Measurements from ENCODE around the gene GRM5. TPM values are rescaled to one million over a fixed set of nuclear protein-coding genes. Genes with fewer than 3 reads are reported as not detected.
A peak's percentile ranks its signal among the peaks of the same experiment; 100 is the strongest.
"Not testable (repeated sequence)": the region's sequence is repeated elsewhere in the genome, so short reads cannot be mapped to it uniquely, and the experiment has no call there.

GRM5 gene
- total and polyA plus RNA-seq, 2 experiments from 2014 or later, result not detected

DNA sequence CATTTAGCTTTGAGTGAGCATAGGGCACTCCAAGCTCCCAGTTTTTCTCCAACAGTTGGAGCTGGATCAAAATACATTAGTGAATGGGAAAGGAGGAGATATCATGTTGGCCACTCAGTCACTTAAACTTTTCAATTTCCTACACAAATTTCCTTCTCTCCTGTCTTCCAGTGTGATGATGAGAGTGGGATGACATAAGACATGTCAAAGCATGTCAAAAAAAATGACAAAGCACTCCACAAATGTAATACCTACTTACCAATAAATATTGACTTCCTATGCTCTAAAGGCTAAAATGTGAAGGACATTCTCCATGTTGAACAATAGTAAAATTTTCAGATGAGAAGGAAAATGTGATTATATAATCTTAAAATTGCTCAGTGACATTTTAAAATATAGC lies 1.5 kb upstream of the GRM5 start:
- Histone ChIP-seq H4K20me1 (ENCODE audit: insufficient read depth) (no peaks in the 10 kb centered on the region), H3K79me2 (ENCODE audit: insufficient read depth) (no peaks in the 10 kb centered on the region), H3F3A (ENCODE audit: insufficient read depth) (no peaks in the 10 kb centered on the region), H3K36me3 (ENCODE audit: low read depth) (no peaks in the 10 kb centered on the region), H3K9me2 (ENCODE audit: insufficient read depth) (no peaks in the 10 kb centered on the region), H3K9me3 (ENCODE audit: low read depth) (no peaks in the 10 kb centered on the region), H3K4me2 (ENCODE audit: unreplicated experiment) (no peak overlapping the region), H3K27ac (no peak overlapping the region), H3K27me3 (replicated peaks; ENCODE audit: insufficient read depth) (peaks cover 27% of the 10 kb centered on the region), H3K4me3 (no peak overlapping the region), H3K9ac (no peak overlapping the region), H3K4me1 (ENCODE audit: insufficient read depth) (no peaks in the 10 kb centered on the region), H2AFZ (no peak overlapping the region)
- DNase-seq, result no peak
- TF ChIP-seq EZH2 (IDR thresholded peaks at IDR 0.05; ENCODE audit: insufficient read depth, poor library complexity, severe bottlenecking), result no peak
- in situ Hi-C loops (cut with MboI), result no loop called here

- H3K9ac ChIP-seq, result no peak overlapping the region
- no peak overlapping the region for H2AFZ ChIP-seq
- in situ Hi-C loops (cut with MboI), result no loop called here
- no peaks in the 10 kb centered on the region for H3K9me2 ChIP-seq (ENCODE audit: insufficient read depth)
- no peaks in the 10 kb centered on the region for H3K36me3 ChIP-seq (ENCODE audit: low read depth)
- no peaks in the 10 kb centered on the region for H3K79me2 ChIP-seq (ENCODE audit: insufficient read depth)
- no peak overlapping the region for H3K4me3 ChIP-seq
- H3K4me2 ChIP-seq (ENCODE audit: unreplicated experiment), result no peak overlapping the region
- DNase-seq, result no peak
- H3K27ac ChIP-seq, result no peak overlapping the region
- H3K27me3 ChIP-seq (replicated peaks; ENCODE audit: insufficient read depth), result peaks cover 28% of the 10 kb centered on the region
- TF ChIP-seq EZH2phosphoT487 (IDR thresholded peaks at IDR 0.05; ENCODE audit: insufficient read depth, low read depth), result no peak
- no peak for TF ChIP-seq EZH2 (IDR thresholded peaks at IDR 0.05; ENCODE audit: insufficient read depth, poor library complexity, severe bottlenecking)
- H4K20me1 ChIP-seq (ENCODE audit: insufficient read depth), result no peaks in the 10 kb centered on the region
- H3K9me3 ChIP-seq (ENCODE audit: low read depth), result no peaks in the 10 kb centered on the region
- WGBS, 2 experiments (ENCODE audit: low coverage in 1 of 2, low lambda C conversion rate in 2 of 2, missing lambda C conversion rate in 2 of 2), result 7 to 11% methylated on average over 6 of the region's 6 CpGs
- no peaks in the 10 kb centered on the region for H3K4me1 ChIP-seq (ENCODE audit: insufficient read depth)
- H3F3A ChIP-seq (ENCODE audit: insufficient read depth), result no peaks in the 10 kb centered on the region
Observed at GRCh38 chr11:89065066-89065465, 716 bp downstream of the GRM5 start.

DNA sequence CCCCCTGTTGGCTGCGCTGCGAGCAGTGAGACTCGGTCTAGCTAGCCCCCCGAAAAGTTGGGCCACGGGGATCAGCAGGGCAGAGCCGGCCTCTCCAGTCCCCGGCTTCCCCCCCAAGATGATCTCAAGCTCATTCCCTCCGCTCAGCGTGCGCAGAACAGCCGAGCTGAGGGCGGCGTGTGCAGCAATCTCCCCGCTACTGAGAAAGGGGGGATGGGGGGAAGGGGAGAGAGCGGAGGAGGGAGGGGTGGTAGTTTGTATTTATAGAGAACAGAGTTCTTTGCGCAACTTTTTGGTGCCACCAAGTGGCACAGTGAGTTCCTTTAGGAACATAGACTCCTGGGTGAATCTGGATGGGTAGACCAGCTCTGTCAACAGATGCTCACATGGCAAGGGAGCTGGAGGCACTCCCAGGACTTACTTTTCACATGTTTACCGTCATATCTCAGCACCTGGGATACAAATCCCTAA lies 2.3 kb downstream of the GRM5 start:
- H4K20me1 ChIP-seq (ENCODE audit: insufficient read depth); DNase-seq; H2AFZ ChIP-seq; H3F3A ChIP-seq (ENCODE audit: insufficient read depth); H3K4me2 ChIP-seq (ENCODE audit: unreplicated experiment); H3K9me2 ChIP-seq (ENCODE audit: insufficient read depth); H3K27ac ChIP-seq; in situ Hi-C loops (cut with MboI); H3K9ac ChIP-seq; H3K36me3 ChIP-seq (ENCODE audit: low read depth); H3K4me3 ChIP-seq; H3K4me1 ChIP-seq (ENCODE audit: insufficient read depth); H3K79me2 ChIP-seq (ENCODE audit: insufficient read depth); H3K9me3 ChIP-seq (ENCODE audit: low read depth): not testable (repeated sequence)
- H3K27me3 ChIP-seq (replicated peaks; ENCODE audit: insufficient read depth), result peaks cover 28% of the 10 kb centered on the region
- WGBS, 2 experiments (ENCODE audit: low coverage in 1 of 2, low lambda C conversion rate in 2 of 2, missing lambda C conversion rate in 2 of 2), result 9% methylated on average over 12 to 17 of the region's 17 CpGs

GRCh38 chr11:89062771-89063298 lies 2.9 kb downstream of the GRM5 start:
- H3K4me3 ChIP-seq; H3K36me3 ChIP-seq (ENCODE audit: low read depth); H3K9ac ChIP-seq; H4K20me1 ChIP-seq (ENCODE audit: insufficient read depth); H3K4me1 ChIP-seq (ENCODE audit: insufficient read depth); in situ Hi-C loops (cut with MboI); H3K27ac ChIP-seq; H3K79me2 ChIP-seq (ENCODE audit: insufficient read depth); H2AFZ ChIP-seq; H3K9me3 ChIP-seq (ENCODE audit: low read depth); H3K9me2 ChIP-seq (ENCODE audit: insufficient read depth); H3K4me2 ChIP-seq (ENCODE audit: unreplicated experiment); H3F3A ChIP-seq (ENCODE audit: insufficient read depth): not testable (repeated sequence)
- WGBS, 2 experiments (ENCODE audit: low coverage in 1 of 2, low lambda C conversion rate in 2 of 2, missing lambda C conversion rate in 2 of 2), result 5 to 11% methylated on average over 21 to 25 of the region's 25 CpGs
- H3K27me3 ChIP-seq (replicated peaks; ENCODE audit: insufficient read depth), result peaks cover 28% of the 10 kb centered on the region
- DNase-seq, result peak; percentile 14

GRCh38 chr11:89061839-89062238 lies 3.9 kb downstream of the GRM5 start:
- H3K9ac ChIP-seq; H3K4me1 ChIP-seq (ENCODE audit: insufficient read depth); in situ Hi-C loops (cut with MboI); H3K36me3 ChIP-seq (ENCODE audit: low read depth); H3K27ac ChIP-seq; H3K4me2 ChIP-seq (ENCODE audit: unreplicated experiment); H2AFZ ChIP-seq; H4K20me1 ChIP-seq (ENCODE audit: insufficient read depth); H3F3A ChIP-seq (ENCODE audit: insufficient read depth); H3K9me3 ChIP-seq (ENCODE audit: low read depth); H3K4me3 ChIP-seq; H3K79me2 ChIP-seq (ENCODE audit: insufficient read depth); H3K9me2 ChIP-seq (ENCODE audit: insufficient read depth): not testable (repeated sequence)
- peaks cover 21% of the 10 kb centered on the region for H3K27me3 ChIP-seq (replicated peaks; ENCODE audit: insufficient read depth)
- peak; percentile 36 for DNase-seq
- WGBS, 2 experiments (ENCODE audit: low coverage in 1 of 2, low lambda C conversion rate in 2 of 2, missing lambda C conversion rate in 2 of 2), result 16 to 17% methylated on average over 5 of the region's 5 CpGs

GRCh38 chr11:89057406-89057805 lies 8.4 kb downstream of the GRM5 start:
- in situ Hi-C loops (cut with MboI), result not testable (repeated sequence)

More at GRCh38 chr11:89057406-89057805, 8.4 kb downstream of the GRM5 start:
- not testable (repeated sequence) for H3K27ac ChIP-seq; H2AFZ ChIP-seq; DNase-seq; H3K9me2 ChIP-seq (ENCODE audit: insufficient read depth); H3K9ac ChIP-seq; H3K9me3 ChIP-seq (ENCODE audit: low read depth); H3K79me2 ChIP-seq (ENCODE audit: insufficient read depth); H3K4me1 ChIP-seq (ENCODE audit: insufficient read depth); H3K4me2 ChIP-seq (ENCODE audit: unreplicated experiment); H3K36me3 ChIP-seq (ENCODE audit: low read depth); H3K27me3 ChIP-seq (replicated peaks; ENCODE audit: insufficient read depth); H4K20me1 ChIP-seq (ENCODE audit: insufficient read depth); H3K4me3 ChIP-seq; H3F3A ChIP-seq (ENCODE audit: insufficient read depth)
- 12 to 15% methylated on average over 1 of the region's 1 CpG for WGBS, 2 experiments (ENCODE audit: low coverage in 1 of 2, low lambda C conversion rate in 2 of 2, missing lambda C conversion rate in 2 of 2)

All from GM23248 (cell line).